ENCODE measurements around the gene TMEM252. TPM values are rescaled to one million over a fixed set of nuclear protein-coding genes. Genes with fewer than 3 reads are reported as not detected.

TMEM252 gene
- total RNA-seq, 2 donors from 2014 or later = not detected

GRCh38 chr9:68577774-68578591 is 37.3 kb upstream of the TMEM252 start:
- H3K9me3 ChIP-seq = no peaks in the 10 kb centered on the region
- no peaks in the 10 kb centered on the region for H3K27me3 ChIP-seq
- no peak overlapping the region for H3K27ac ChIP-seq
- H3K4me1 ChIP-seq = no peaks in the 10 kb centered on the region
- no peak for TF ChIP-seq CTCF (IDR thresholded peaks at IDR 0.05)
- no peak overlapping the region for H3K4me3 ChIP-seq
- DNase-seq (ENCODE audit: low spot score) = no peak
- H3K36me3 ChIP-seq = no peaks in the 10 kb centered on the region

GRCh38 chr9:68575817-68576216 is 35.1 kb upstream of the TMEM252 start:
- H3K9me3 ChIP-seq = no peaks in the 10 kb centered on the region
- H3K27me3 ChIP-seq = no peaks in the 10 kb centered on the region
- no peak for DNase-seq (ENCODE audit: low spot score)
- H3K4me1 ChIP-seq = no peaks in the 10 kb centered on the region
- H3K4me3 ChIP-seq = no peak overlapping the region
- no peak overlapping the region for H3K27ac ChIP-seq
- no peak for TF ChIP-seq CTCF (IDR thresholded peaks at IDR 0.05)
- H3K36me3 ChIP-seq = no peaks in the 10 kb centered on the region

GRCh38 chr9:68574150-68574549 is 33.5 kb upstream of the TMEM252 start:
- Histone ChIP-seq H3K4me3 (no peak overlapping the region), H3K27ac (no peak overlapping the region), H3K4me1 (no peaks in the 10 kb centered on the region), H3K36me3 (no peaks in the 10 kb centered on the region), H3K9me3 (no peaks in the 10 kb centered on the region), H3K27me3 (no peaks in the 10 kb centered on the region)
- peak in 1 of 2 donors; percentile 54 for TF ChIP-seq CTCF (IDR thresholded peaks at IDR 0.05)
- no peak for DNase-seq (ENCODE audit: low spot score)

GRCh38 chr9:68567565-68567964 is 26.9 kb upstream of the TMEM252 start:
- TF ChIP-seq CTCF (IDR thresholded peaks at IDR 0.05) = no peak
- Histone ChIP-seq H3K4me1 (no peaks in the 10 kb centered on the region), H3K27ac (peak overlapping the region in 1 of 2 donors; percentile 32), H3K9me3 (no peaks in the 10 kb centered on the region), H3K4me3 (no peak overlapping the region), H3K36me3 (no peaks in the 10 kb centered on the region), H3K27me3 (no peaks in the 10 kb centered on the region)
- DNase-seq (ENCODE audit: low spot score) = no peak

- no peak for TF ChIP-seq CTCF (IDR thresholded peaks at IDR 0.05)
- H3K27me3 ChIP-seq = no peaks in the 10 kb centered on the region
- DNase-seq (ENCODE audit: low spot score) = no peak
- H3K27ac ChIP-seq = no peak overlapping the region
- no peak overlapping the region for H3K4me3 ChIP-seq
- H3K9me3 ChIP-seq = no peaks in the 10 kb centered on the region
- no peaks in the 10 kb centered on the region for H3K36me3 ChIP-seq
- H3K4me1 ChIP-seq = peaks cover 0 to 20% of the 10 kb centered on the region in 2 donors
Observed at GRCh38 chr9:68562461-68562860, 21.8 kb upstream of the TMEM252 start.
